H1 (cell line): ENCODE data around the gene WNK4. TPM values are rescaled to one million over a fixed set of nuclear protein-coding genes. Genes with fewer than 3 reads are reported as not detected.

Experiments used
- CTCF ChIA-PET: fragments of 300-600 bp; sonication (Branson Sonifier 250); formaldehyde crosslinking; loops from one replicate; lab custom pipeline; 2021; ENCODE audit not compliant: partially characterized antibody; lab: Charles Lee
- POLR2A ChIA-PET: fragments of 300-600 bp; sonication (Branson Sonifier 250); formaldehyde crosslinking; loops from one replicate; lab custom pipeline; 2021; ENCODE audit warnings: inconsistent platforms; ENCODE audit not compliant: partially characterized antibody; lab: Charles Lee
- DNase-seq, 2 experiments: peaks; one replicate each; pipeline versions ENCODE4 v3.0.0 to v3.0.0-alpha.2; 2010 to 2022; ENCODE audit warnings: low spot score in 2 of 2, low read depth in 1 of 2, mixed read lengths in 1 of 2
- FAIRE-seq: peaks from 2 replicates; lab custom pipeline; 2011; peaks lifted over from hg19 to GRCh38; lab: Jason Lieb, UNC
- H2AFZ ChIP-seq: 2 replicates; pipeline ENCODE4 v1.8.1; 2012; ENCODE audit warnings: low read length, inconsistent platforms
- H2AK5ac ChIP-seq: 2 replicates; pipeline ENCODE4 v1.6.1; 2013; ENCODE audit warnings: low read depth, low read length
- H2BK120ac ChIP-seq: replicated peaks from 2 replicates; pipeline ENCODE3; 2013; ENCODE audit warnings: low read depth, low read length, inconsistent platforms
- H2BK12ac ChIP-seq: 2 replicates; pipeline ENCODE4 v1.6.1; 2013; ENCODE audit warnings: low read depth, low read length
- H2BK15ac ChIP-seq: 2 replicates; pipeline ENCODE4 v1.6.1; 2013; ENCODE audit warnings: low read length
- H2BK20ac ChIP-seq: 2 replicates; pipeline ENCODE4 v1.6.1; 2013; ENCODE audit warnings: low read length
- H2BK5ac ChIP-seq: 2 replicates; pipeline ENCODE4 v1.6.1; 2013; ENCODE audit warnings: low read depth, low read length
- H3K14ac ChIP-seq: 2 replicates; pipeline ENCODE4 v1.6.1; 2013; ENCODE audit warnings: inconsistent platforms; ENCODE audit not compliant: insufficient read length
- H3K18ac ChIP-seq: 2 replicates; pipeline ENCODE4 v1.6.1; 2013; ENCODE audit warnings: low read length; ENCODE audit errors: extremely low read depth
- H3K23ac ChIP-seq: 2 replicates; pipeline ENCODE4 v1.6.1; 2013; ENCODE audit warnings: inconsistent platforms; ENCODE audit not compliant: insufficient read length
- H3K23me2 ChIP-seq: 2 replicates; pipeline ENCODE4 v1.6.1; 2013; ENCODE audit warnings: low read depth, low read length
- H3K27ac ChIP-seq: 2 replicates; pipeline ENCODE4 v1.6.1; 2011; ENCODE audit warnings: low read depth, low read length, inconsistent platforms
- H3K27me3 ChIP-seq, 4 experiments: replicated peaks in 1 of 4; 1 replicate in 1 of 4; 2 replicates in 3 of 4; pipeline versions ENCODE4 v1.6.1 to v1.8.1; 2011 to 2013; ENCODE audit warnings: low read length in 3 of 4, mild to moderate bottlenecking in 3 of 4, inconsistent platforms in 2 of 4, mixed read lengths in 2 of 4, moderate library complexity in 1 of 4; ENCODE audit not compliant: control insufficient read depth in 3 of 4, insufficient read depth in 3 of 4; ENCODE audit errors: extremely low read depth in 1 of 4
- H3K36me3 ChIP-seq, 4 experiments: 2 replicates each; pipeline versions ENCODE4 v1.6.1 to v1.8.1; 2011 to 2013; ENCODE audit warnings: mild to moderate bottlenecking in 4 of 4, low read length in 3 of 4, moderate library complexity in 2 of 4, control low read depth in 1 of 4, inconsistent platforms in 1 of 4; ENCODE audit not compliant: insufficient read depth in 4 of 4, control insufficient read depth in 2 of 4
- H3K4ac ChIP-seq: replicated peaks from 2 replicates; pipeline ENCODE3; 2013; ENCODE audit warnings: low read length, low read depth, mixed read lengths, inconsistent platforms; ENCODE audit not compliant: insufficient read length
- H3K4me1 ChIP-seq, 4 experiments: replicated peaks in 1 of 4; 1 replicate in 1 of 4; 2 replicates in 3 of 4; pipeline versions ENCODE4 v1.6.1 to v1.8.1; 2011 to 2013; ENCODE audit warnings: low read length in 3 of 4, inconsistent platforms in 2 of 4, mixed read lengths in 1 of 4; ENCODE audit not compliant: insufficient read depth in 4 of 4, control insufficient read depth in 3 of 4
- H3K4me2 ChIP-seq, 2 experiments: 2 replicates each; pipeline versions ENCODE4 v1.6.1 to v1.8.1; 2011 to 2013; ENCODE audit warnings: low read depth in 2 of 2, low read length in 2 of 2, control low read depth in 1 of 2, inconsistent platforms in 1 of 2, mild to moderate bottlenecking in 1 of 2; ENCODE audit not compliant: insufficient read depth in 1 of 2
- H3K4me3 ChIP-seq, 4 experiments: fragments of 200-600, 300-600 bp in 1 of 4; sonication (generic), shearing (Covaris generic), sonication (Bioruptor Twin) in 1 of 4; 2 replicates each; pipeline versions ENCODE4 v1.5.1 to v1.8.1; 2011 to 2016; ENCODE audit warnings: low read length in 4 of 4, low read depth in 3 of 4, control low read depth in 2 of 4, inconsistent platforms in 2 of 4, mild to moderate bottlenecking in 2 of 4, mixed read lengths in 1 of 4, moderate library complexity in 1 of 4; ENCODE audit not compliant: insufficient read depth in 2 of 4; ENCODE audit errors: extremely low read depth in 1 of 4
- H3K56ac ChIP-seq: replicated peaks from 2 replicates; pipeline ENCODE3; 2013; ENCODE audit warnings: low read depth, mild to moderate bottlenecking, mixed read lengths, low read length, inconsistent platforms; ENCODE audit not compliant: insufficient read length
- H3K79me1 ChIP-seq: 2 replicates; pipeline ENCODE4 v1.6.1; 2013; ENCODE audit warnings: low read depth, low read length, control low read depth
- H3K79me2 ChIP-seq, 2 experiments: 2 replicates each; pipeline versions ENCODE4 v1.6.1 to v1.8.1; 2012 to 2013; ENCODE audit warnings: low read length in 2 of 2, mild to moderate bottlenecking in 2 of 2, inconsistent platforms in 1 of 2; ENCODE audit not compliant: insufficient read depth in 2 of 2, control insufficient read depth in 1 of 2
- H3K9ac ChIP-seq, 4 experiments: replicated peaks in 1 of 4; 1 replicate in 1 of 4; 2 replicates in 3 of 4; pipeline versions ENCODE4 v1.6.1 to v1.8.1; 2011 to 2013; ENCODE audit warnings: low read depth in 3 of 4, low read length in 3 of 4, control low read depth in 2 of 4, mild to moderate bottlenecking in 2 of 4, moderate library complexity in 2 of 4, inconsistent platforms in 1 of 4; ENCODE audit errors: extremely low read depth in 1 of 4
- H3K9me3 ChIP-seq, 2 experiments: 2 replicates each; pipeline versions ENCODE4 v1.6.1 to v1.8.1; 2012 to 2013; ENCODE audit warnings: mild to moderate bottlenecking in 2 of 2, moderate library complexity in 2 of 2, control low read depth in 1 of 2, inconsistent platforms in 1 of 2, low read depth in 1 of 2, low read length in 1 of 2, mixed read lengths in 1 of 2; ENCODE audit not compliant: insufficient read depth in 2 of 2
- H4K20me1 ChIP-seq, 2 experiments: replicated peaks in 1 of 2; 2 replicates each; pipeline versions ENCODE3 to v1.8.1; 2011 to 2013; ENCODE audit warnings: inconsistent platforms in 2 of 2, low read length in 2 of 2, mild to moderate bottlenecking in 1 of 2; ENCODE audit not compliant: insufficient read depth in 2 of 2, control insufficient read depth in 1 of 2
- H4K5ac ChIP-seq: 2 replicates; pipeline ENCODE4 v1.6.1; 2013; ENCODE audit warnings: low read length, low read depth, mixed read lengths, inconsistent platforms; ENCODE audit not compliant: insufficient read length
- H4K8ac ChIP-seq: 2 replicates; pipeline ENCODE4 v1.8.0; 2013; ENCODE audit warnings: mild to moderate bottlenecking, moderate library complexity, low read length, inconsistent platforms; ENCODE audit not compliant: insufficient read depth; ENCODE audit errors: extremely low read depth
- H4K91ac ChIP-seq: replicated peaks from 2 replicates; pipeline ENCODE3; 2013; ENCODE audit warnings: low read length, mixed read lengths, inconsistent platforms; ENCODE audit not compliant: insufficient read length
- ATF2 ChIP-seq: IDR thresholded peaks from 2 replicates; pipeline ENCODE4 v1.6.1; 2012; ENCODE audit warnings: low read length, inconsistent platforms
- EP300 ChIP-seq, 2 experiments: IDR thresholded peaks; 1 replicate in 1 of 2; 2 replicates in 1 of 2; pipeline ENCODE4 v1.6.1; 2011 to 2012; ENCODE audit warnings: low read depth in 2 of 2, low read length in 2 of 2, mild to moderate bottlenecking in 2 of 2, borderline replicate concordance in 1 of 2, inconsistent platforms in 1 of 2, moderate library complexity in 1 of 2
- EZH2 ChIP-seq: fragments of 200-600 bp; sonication (generic); IDR thresholded peaks from 2 replicates; pipeline ENCODE4 v1.7.1; 2012; ENCODE audit warnings: low read depth, mild to moderate bottlenecking, moderate library complexity, low read length, inconsistent platforms; ENCODE audit not compliant: severe bottlenecking
- HDAC2 ChIP-seq, 2 experiments: fragments of 300-600 bp in 1 of 2; sonication (generic) in 1 of 2; IDR thresholded peaks; 2 replicates each; pipeline ENCODE4 v1.6.1; 2011 to 2012; ENCODE audit warnings: low read depth in 2 of 2, low read length in 2 of 2, mild to moderate bottlenecking in 2 of 2, moderate library complexity in 2 of 2, borderline replicate concordance in 1 of 2, inconsistent platforms in 1 of 2
- NANOG ChIP-seq: IDR thresholded peaks from 2 replicates; pipeline ENCODE4 v1.6.1; 2011; ENCODE audit warnings: low read length, low read depth, mild to moderate bottlenecking, inconsistent platforms; ENCODE audit not compliant: insufficient read depth, poor library complexity, severe bottlenecking
- NRF1 ChIP-seq: IDR thresholded peaks from 2 replicates; pipeline ENCODE4 v1.6.1; 2011; ENCODE audit warnings: mild to moderate bottlenecking, low read depth, low read length, improper control_type of control experiment
- SP2 ChIP-seq: IDR thresholded peaks from 2 replicates; pipeline ENCODE4 v1.6.1; 2012; ENCODE audit warnings: mild to moderate bottlenecking, low read length, inconsistent platforms
- TEAD4 ChIP-seq: IDR thresholded peaks from 2 replicates; pipeline ENCODE4 v1.6.1; 2012; ENCODE audit warnings: low read depth, low read length, inconsistent platforms, mixed read lengths
- WGBS, 2 experiments: shearing (Covaris generic) in 1 of 2; methylation state at CpG; one replicate each; pipeline versions ENCODE4 v1.1.6 to v1.1.7; 2013 to 2015; ENCODE audit warnings: low lambda C conversion rate in 2 of 2, mixed read lengths in 2 of 2, inconsistent platforms in 1 of 2, low coverage in 1 of 2, missing lambda C conversion rate in 1 of 2; ENCODE audit not compliant: insufficient replicate concordance in 2 of 2, insufficient coverage in 1 of 2, insufficient read length in 1 of 2; ENCODE audit errors: extremely low coverage in 1 of 2, missing lambda C conversion rate in 1 of 2; 5-methylcytosine and 5-hydroxymethylcytosine counted together
- polyA plus RNA-seq, 7 experiments: library from polyadenylated mRNA; depleted of rRNA in 3 of 7; stranded (reverse) in 5 of 7; unstranded in 2 of 7; fragments of >200 nt in 5 of 7; fragments of 200-250 nt in 2 of 7; gene quantifications; 1 replicate in 5 of 7; 2 replicates in 1 of 7; 4 replicates in 1 of 7; pipeline versions ENCODE4 v1.2.1 to v1.2.3, GENCODE V29; 2011 to 2013; ENCODE audit warnings: missing spikeins in 2 of 7, mixed read lengths in 2 of 7
- total RNA-seq: library from RNA; stranded (reverse); fragmentation: NEBNext Ultra II Directional; extraction: Animal tissue kit (Norgen Biotek cat#: 25700); gene quantifications from 2 replicates; pipeline ENCODE4 v1.2.1, GENCODE V29; 2021

WNK4 gene
- total and polyA plus RNA-seq, 2 of the 8 experiments (the other 6 are each of a cell fraction or from before 2014, with no cell fraction given): 0.21 to 1.7 TPM

DNA sequence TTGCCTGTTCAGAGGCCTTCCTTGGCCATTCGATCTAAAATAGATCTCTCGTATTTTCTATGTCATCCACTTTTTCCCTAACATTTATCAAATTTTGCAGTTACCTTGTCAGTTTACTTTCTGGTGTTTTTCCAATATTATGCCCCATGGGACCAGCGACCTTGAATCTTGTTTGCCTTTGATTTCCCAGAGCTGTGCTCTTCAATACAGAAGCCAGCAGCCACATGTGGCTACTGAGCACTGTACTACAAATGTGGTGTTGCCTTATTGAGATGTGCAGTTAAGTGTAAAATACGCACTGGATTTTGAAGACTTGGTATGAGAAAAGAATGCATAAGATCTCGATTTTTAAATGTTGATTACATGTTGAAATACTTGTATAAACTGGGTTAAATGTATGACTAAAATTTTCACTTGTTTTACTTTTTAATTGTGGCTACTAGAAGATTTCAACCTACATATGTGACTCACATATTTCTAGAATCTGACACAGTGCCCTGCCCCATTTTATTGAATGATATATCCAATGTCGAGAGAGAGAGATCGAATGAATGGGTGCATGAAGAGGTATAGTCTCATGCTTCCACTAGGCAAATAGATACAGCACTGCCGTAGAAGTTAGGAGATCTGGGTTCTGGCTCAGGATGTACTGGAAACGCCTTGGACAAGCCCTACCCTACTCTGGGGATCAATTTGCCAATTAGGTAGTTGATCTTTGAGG lies 52.0 kb downstream of the WNK4 start:
- Histone ChIP-seq H2AK5ac (0 out of 2 replicates have a peak overlapping the region, but pooled peaks have one; percentile 30), H2BK5ac (peak overlapping the region; percentile 99), H3K9ac (peak overlapping the region; percentile 94 to 99 (median 98)), H3K14ac (no peak overlapping the region), H3K27me3 (no peaks in the 10 kb centered on the region), H3K18ac (peak overlapping the region; percentile 91; the same call in 1 of the 2 replicates), H4K5ac (peak overlapping the region; percentile 88), H3K27ac (peak overlapping the region; percentile 99), H4K91ac (no peak overlapping the region), H4K8ac (peak overlapping the region; percentile 100; the same call in 1 of the 2 replicates), H3K23ac (no peak overlapping the region), H3K79me1 (peaks cover 2% of the 10 kb centered on the region; the same call in 1 of the 2 replicates), H3K4me1 (peaks cover 0 to 2% (median 0%) of the 10 kb centered on the region in 4 experiments; a peak in 2 of 7 replicates), H4K20me1 (no peaks in the 10 kb centered on the region), H2AFZ (peak overlapping the region; percentile 94), H3K79me2 (peaks cover 3 to 22% of the 10 kb centered on the region in 2 experiments), H2BK120ac (peak overlapping the region; percentile 1), H3K56ac (peak overlapping the region; percentile 93), H2BK20ac (no peak overlapping the region), H3K4me2 (peak overlapping the region; percentile 89 to 94), H3K23me2 (peaks cover 9% of the 10 kb centered on the region), H3K4me3 (peak overlapping the region; percentile 75 to 99 (median 96)), H3K36me3 (peaks cover 3 to 23% (median 13%) of the 10 kb centered on the region in 4 experiments), H3K4ac (no peak overlapping the region), H3K9me3 (no peaks in the 10 kb centered on the region), H2BK12ac (peak overlapping the region; percentile 56; the same call in 1 of the 2 replicates), H2BK15ac (no peak overlapping the region)
- DNase-seq (no peak), FAIRE-seq (no peak)
- ChIA-PET CTCF (interaction anchor here (1.0 to 4.2 kb wide), 4 partner anchors 11 to 136 kb away, joined by 3 to 45 read pairs (median 6); partner anchors contain the start of gene BECN1), POLR2A (interaction anchor here (1.6 to 8.9 kb wide), 6 partner anchors 10 to 169 kb away, joined by 4 to 111 read pairs (median 14); partner anchors contain the start of genes AOC2, AOC3, BECN1 and RPL27)
- 58% methylated on average over 9 of the region's 9 CpGs; no CpG with 5 or more reads in 1 of the 2 experiments for WGBS, 2 experiments
- TF ChIP-seq ATF2: no peak
- no peak for TF ChIP-seq HDAC2 (IDR thresholded peaks at IDR 0.05; ENCODE audit: borderline replicate concordance in 1 of 2, low read depth in 2 of 2, low read length in 2 of 2)
- TF ChIP-seq NANOG: no peak
- TF ChIP-seq NRF1: no peak
- no peak for TF ChIP-seq TEAD4
- no peak for TF ChIP-seq EP300 (IDR thresholded peaks at IDR 0.05; ENCODE audit: borderline replicate concordance in 1 of 2, low read depth in 2 of 2, low read length in 2 of 2)
- TF ChIP-seq EZH2: no peak
- TF ChIP-seq SP2: no peak
